Stimulated activated naive CD4-positive, alpha-beta T cell treated with Interleukin-2 at 50 U/mL for 16 hours (primary cell): ENCODE results near the gene SNRPA.
A peak's percentile ranks its signal among the peaks of the same experiment; 100 is the strongest.
"Not testable (repeated sequence)": the region's sequence is repeated elsewhere in the genome, so short reads cannot be mapped to it uniquely, and the experiment has no call there.

ENCODE experiments used
- DNase-seq: peaks from one replicate; lab custom pipeline; 2025; lab: John Stamatoyannopoulos, UW

The SNRPA gene

DNA sequence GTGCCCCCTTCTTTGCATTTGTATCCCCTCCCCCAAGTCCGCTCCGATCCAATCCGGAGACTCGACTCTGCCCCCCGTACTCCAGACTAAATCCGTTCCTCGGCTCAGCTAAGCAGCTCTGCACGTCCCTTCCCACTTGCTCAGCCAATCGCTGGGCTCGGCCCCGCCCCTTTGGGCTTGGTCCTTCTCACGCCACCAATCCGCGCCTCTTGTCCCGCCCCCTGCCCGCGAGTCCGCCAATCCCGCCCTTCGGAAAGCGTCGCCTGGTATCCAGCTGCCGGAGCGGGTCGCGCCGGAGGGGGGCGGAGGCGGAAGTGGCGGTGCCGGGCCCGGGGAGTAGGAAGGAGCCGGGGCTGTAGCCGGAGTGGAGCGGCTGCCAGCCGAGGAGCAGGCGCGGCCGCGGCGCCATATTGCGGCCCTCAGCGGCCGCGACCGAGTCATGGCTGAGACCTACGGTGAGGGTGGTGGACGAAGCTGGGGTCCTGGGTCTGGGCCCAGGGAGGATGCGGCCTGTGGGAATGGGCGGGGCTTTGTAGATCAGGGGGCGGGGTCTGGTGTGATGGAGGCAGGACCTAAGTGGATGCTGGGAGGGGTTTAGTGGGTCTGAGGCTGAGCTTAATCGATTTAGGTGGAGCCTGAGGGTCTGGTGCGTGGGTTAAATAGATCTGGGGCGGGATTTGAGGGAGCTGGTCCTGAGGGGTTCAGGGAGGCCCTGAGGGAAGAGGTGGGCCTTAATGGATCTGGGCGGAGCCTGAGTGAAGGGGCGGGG lies 27.1 kb downstream of the SNRPA start, which contains the start of gene RAB4B:
TSS of gene RAB4B (plus strand) at position 311 of the 769 bp plus-strand sequence. CDS start at position 440, 129 bp downstream.
- peak; percentile 100 for DNase-seq

DNA sequence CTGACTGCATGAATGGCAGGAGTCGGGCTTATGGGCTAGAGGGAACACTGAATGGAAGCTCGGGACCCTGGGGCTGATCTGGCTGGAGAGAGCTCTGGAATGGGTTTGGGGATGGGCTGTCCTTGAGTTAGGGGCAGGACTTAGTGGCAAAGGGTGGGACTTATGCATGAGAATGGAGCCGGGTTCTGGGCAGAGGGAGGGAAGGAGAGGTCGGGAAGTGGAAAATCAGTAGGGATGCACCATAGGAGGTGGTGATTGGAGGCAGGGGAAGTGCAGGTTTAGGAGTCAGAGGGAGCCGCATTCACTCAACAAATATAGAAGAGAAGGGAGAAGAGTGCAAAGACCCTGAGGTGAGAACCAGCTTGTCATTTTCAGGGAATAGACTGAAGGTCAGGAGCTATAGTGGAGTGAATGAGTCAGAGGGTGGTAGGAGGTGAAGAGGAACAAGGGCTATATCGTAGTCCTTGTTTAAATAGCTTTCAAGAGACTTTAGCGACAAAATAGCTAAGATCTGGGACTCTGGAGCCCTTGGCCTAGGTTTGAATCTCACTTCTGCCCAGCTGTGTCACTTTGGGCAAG lies 27.8 kb downstream of the SNRPA start:
- DNase-seq: no peak

DNA sequence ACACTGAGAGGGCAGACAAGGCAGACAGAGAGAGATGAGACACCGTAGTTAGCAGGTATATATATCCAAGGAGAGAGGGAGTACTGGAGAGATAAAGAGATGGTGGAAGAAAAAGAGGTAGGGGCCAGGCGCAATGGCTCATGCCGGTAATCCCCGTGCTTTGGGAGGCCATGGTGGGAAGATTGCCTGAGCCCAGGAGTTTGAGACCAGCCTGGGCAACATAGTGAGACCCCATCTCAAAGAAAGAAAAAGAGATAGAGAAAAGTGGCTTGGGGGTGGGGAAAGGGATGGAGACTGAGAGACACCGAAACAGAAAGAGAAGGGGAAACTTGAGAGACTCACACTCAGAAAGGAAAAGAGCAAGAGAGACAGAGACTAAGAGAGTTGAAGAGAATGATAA lies 29.6 kb downstream of the SNRPA start:
- DNase-seq: no peak

DNA sequence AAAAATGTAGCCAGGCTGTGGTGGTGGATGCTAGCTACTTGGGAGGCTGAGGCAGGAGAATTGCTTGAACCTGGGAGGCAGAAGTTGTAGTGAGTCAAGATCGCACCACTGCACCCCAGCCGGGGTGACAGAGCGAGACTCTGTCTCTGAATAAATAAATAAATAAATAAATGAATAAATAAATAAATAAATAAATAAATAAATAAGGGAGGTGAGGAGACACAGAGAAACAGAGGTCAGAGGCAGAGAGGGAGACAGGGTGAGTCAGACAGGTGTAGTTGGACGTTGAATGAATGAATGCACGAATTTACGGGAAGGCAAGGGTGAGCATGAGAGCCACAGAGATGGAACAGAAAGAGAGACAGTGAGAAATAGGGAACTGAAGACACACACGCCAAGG lies 30.1 kb downstream of the SNRPA start:
- no peak for DNase-seq

DNA sequence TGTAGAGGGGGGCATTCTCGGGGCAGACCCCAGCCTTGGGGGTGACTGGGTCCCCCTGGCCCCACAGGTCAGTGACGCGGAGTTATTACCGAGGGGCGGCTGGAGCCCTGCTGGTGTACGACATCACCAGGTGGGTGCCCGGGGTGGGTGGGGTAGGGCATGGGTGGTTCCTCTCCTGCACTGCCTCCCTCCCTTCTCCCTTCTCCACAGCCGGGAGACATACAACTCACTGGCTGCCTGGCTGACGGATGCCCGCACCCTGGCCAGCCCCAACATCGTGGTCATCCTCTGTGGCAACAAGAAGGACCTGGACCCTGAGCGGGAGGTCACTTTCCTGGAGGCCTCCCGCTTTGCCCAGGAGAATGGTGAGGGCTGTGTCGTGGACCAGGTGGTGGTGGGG lies 32.7 kb downstream of the SNRPA start:
- DNase-seq: no peak

DNA sequence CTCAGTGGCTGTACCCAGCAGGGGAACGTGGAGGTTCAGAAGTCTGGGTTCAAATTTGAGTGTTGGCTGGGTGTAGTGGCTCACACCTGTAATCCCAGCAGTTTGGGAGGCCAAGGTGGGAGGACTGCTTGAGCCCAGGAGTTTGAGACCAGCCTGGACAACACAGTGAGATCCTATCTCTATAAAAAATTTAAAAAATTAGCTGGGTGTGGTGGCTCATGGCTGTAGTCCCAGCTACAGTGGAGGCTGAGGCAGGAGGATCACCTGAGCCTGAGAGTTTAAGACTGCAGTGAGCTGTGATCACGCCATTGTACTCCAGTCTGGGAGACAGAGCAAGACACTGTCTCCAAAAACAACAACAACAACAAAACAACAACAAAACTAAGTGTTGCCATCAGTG lies 33.1 kb downstream of the SNRPA start:
- not testable (repeated sequence) for DNase-seq

DNA sequence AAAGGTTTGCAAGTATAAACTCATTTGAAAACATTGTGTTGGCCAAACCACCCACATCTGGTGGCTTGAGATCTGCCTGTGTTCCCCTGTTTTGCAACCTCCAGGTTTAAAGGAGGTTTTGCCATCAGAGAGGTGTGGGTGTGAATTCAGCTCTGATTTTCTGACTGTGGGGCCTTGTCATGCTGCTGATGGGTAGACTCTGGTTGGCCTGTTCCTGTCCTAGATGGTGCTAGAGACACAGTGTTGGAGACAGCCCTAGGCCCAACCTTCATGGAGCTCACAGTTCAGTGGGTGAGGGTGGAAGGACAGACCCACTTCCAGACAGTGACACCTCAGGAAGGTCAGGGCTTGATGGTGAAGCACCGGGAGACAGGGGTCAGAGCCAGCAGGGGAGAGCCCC lies 34.5 kb downstream of the SNRPA start:
- no peak for DNase-seq

DNA sequence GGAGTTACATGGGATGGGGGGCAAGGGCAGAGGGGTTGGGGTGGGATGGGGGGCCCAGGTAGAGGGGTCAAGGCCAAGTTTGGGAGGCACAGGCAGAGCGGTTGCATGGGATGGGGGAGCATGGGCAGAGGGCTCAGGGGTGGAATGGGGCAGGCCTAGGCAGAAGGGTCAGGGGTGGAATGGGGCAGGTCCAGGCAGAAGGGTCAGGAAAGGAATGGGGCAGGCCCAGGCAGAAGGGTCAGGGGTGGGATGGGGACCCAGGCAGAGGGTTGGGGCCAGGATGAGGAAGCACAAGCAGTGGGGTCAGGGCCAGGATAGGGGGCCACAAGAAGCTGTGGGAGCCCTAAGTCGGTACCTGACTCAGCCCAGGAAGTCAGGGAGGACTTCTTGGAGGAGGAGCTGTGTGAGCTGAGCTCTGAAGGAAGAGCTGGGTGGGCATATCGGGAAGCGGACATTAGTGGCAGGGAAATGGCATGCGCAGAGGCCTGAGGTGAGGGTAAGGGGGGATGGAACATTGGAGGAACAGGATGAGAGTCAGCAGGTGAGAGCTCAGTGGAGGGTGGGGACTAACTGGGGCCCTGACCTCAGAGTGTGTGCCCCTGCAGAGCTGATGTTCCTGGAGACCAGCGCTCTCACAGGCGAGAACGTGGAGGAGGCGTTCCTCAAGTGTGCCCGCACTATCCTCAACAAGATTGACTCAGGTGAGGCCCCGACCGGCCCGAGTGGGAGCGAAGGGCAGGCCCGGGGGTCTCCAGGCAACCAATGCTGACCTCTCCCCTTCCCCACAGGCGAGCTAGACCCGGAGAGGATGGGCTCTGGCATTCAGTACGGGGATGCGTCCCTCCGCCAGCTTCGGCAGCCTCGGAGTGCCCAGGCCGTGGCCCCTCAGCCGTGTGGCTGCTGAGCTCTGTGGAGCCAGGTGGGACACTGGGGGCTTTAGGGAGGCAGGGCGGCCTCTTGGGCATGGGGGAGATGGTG lies 35.3 kb downstream of the SNRPA start:
- no peak for DNase-seq

DNA sequence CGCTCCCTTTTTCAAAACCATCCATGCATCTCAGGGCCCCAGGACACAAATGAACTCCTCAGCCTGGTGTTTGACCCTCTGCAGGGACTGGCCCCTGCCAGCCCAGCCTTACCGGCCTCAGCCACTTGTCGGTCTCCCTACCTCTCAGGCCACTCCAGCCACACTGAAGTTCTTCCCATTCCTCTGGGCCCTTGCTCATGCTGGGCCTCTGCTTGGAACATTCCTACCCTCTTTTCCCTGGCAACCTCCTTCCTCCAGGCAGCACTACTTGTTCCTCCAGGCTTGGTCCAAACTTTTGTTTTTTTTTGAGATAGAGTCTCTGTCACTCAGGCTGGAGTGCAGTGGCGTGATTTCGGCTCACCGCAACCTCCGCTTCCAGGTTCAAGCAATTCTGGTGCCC lies 40.3 kb downstream of the SNRPA start:
- DNase-seq: no peak

DNA sequence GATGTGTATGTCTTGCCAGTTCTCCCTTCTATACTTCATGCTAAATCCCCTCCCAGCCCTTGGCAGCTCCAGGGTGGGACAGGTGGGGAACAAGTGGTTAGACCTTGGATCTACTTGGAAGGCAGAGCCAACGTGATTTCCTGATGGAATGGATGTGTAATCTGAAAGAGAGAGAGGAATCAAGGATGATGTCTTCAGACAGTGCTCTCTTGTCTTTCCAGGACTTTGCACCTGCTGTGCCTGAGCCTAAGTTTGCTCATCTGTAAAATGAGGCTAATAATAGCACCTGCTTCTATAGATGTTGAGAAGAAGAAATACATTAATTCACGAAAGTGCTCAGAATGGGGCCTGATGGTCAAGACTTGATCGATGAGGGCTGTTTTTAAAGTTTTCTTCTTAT lies 41.0 kb downstream of the SNRPA start:
- DNase-seq: no peak

DNA sequence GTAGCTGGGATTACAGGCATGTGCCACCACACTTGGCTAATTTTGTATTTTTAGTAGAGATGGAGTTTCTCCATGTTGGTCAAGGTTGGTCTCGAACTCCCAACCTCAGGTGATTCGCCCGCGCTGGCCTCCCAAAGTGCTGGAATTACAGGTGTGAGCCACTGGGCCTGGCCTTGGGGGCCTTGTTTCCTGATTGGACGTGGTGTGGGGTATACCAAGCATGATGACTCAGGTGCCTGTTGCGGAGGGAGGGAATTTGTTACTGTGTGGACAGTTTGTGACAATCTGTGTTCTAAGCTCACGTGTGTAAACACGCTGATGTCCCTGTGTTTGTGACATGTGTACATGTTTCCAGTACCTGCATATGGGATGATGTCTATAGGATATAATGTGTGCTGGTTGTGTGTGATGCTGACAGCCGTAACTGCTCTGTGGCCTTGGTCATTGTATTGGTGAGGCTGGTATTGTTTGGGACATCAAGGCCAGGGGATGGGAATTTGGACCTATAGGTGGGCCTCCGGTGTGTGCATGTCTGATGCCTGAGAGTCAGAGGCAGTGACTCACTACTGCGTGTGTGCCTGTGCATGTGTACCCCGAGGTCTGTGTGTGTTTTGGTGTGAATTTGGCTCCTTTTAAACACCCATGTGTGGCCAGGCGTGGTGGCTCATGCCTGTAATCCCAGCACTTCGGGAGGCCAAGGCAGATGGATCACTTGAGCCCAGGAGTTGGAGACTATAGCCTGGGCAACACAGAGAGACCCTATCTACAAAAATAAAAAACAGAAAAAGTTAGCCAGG lies 46.4 kb downstream of the SNRPA start:
- DNase-seq: no peak

DNA sequence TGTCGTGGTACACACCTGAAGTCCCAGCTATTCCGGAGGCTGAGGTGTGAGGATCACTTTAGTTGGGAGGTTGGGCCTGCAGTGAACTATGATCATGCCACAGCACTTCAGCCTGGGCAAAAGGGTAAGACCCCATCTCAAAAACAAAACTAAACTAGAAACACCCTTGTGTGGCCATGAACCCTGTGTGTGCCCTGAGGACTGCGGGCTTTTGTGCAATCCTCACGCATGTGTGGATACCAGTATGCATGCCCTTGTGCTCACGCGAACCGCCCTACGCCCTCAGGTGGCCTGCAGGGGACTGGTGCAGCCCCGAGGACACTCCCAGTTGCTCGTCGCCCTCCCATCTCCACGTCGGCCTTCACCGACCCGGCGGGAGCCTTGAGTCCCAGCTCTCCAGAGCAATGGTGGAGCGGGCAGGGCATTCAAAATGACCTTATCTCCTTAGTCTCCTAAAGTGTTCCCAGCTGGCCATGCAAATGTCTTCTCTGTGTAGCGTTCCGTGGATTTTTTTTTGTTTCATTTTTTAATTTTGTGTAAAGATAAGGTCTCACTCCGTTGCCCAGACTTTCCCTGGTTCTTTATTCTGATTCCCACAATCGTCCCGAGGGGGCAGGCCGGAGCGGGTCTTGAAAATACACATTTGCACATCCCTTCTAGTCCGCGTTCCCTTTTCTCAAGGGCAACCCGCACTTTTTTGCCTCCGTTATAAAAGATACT lies 47.1 kb downstream of the SNRPA start:
- peak; percentile 63 for DNase-seq

DNA sequence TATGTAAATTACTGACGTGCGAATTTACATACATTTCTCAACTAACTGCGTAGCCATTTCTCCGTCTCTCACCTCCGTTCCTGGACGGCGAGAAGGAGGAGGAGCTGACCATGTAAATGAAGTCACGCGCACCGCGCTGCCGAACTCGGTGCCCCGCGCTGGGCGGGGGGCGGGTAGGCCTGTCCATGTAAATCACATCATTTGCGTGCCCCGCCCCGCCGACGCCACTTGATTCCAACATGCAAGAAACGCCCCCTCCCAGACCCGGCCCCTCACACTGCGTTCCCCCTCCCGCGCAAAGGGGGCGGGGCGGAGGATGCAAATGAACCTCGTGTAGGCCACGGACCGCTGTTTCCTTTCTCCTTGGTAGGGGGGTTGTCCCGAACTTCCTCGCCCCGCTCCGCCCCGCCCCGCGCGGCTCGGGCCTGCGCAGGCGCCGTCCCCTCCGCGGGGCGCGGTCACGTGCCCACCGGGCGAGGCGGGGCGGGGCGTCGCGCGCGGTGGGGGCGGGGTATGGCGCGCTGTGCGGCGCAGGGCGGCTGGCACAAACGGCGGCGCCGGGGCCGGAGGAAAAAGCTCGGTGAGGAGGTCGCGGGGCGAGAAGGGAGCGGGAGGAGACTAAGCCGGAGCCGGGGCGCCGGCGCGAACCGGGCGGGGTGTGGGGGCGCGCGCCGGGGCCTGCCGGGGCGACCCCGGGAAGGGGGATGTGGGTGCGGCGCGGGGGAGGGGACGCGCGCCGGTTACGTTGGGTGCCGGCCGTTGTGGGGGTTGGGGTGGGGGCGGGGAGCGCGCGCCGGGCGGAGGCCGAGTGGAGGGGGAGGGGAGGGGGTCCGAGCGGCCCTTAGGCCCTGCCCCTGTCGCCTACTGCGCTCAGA lies 47.9 kb downstream of the SNRPA start, which contains the start of gene EGLN2:
TSS of gene EGLN2 (plus strand) at position 509 of the 875 bp plus-strand sequence. CDS start 1,382 bp downstream, outside the sequence.
- DNase-seq: peak; percentile 100

DNA sequence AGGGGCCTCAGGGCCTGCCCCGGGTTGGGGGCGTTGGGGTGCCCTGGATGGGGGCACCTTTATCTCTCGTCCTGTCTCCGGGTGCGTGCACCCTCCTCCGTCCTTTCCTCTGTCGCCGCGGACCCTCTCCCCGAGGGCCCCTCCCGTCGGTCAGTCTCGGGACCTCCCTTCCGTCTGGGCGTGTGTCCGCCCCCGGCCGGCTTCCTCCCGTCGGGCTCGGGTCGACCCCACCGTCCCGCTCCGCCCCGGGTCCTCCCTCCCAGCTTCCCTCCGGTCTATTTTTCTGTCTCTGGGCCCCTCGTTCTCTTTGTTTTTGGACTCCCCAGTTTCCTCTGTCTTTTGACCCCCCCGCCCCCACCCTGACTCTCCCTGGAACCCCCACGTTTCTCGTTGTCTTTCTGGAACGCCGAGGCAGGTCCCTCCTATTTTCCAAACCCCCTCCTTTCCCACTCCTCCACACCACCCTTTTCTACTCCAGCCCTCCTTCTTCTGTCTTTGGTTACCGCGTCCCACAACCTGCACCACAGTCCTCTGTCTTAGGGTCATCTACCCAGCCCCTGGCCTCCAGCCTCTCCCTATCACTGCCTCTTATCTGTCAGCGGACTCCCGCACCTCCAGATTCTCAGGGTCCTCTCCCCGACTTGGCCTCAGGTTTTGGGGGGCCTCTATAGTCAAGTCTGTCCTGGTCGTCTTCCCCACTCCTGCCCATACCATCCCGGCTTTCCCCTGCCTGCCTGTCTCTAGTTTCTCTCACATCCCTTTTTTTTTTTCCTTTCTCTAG lies 48.7 kb downstream of the SNRPA start:
- DNase-seq: peak; percentile 19

DNA sequence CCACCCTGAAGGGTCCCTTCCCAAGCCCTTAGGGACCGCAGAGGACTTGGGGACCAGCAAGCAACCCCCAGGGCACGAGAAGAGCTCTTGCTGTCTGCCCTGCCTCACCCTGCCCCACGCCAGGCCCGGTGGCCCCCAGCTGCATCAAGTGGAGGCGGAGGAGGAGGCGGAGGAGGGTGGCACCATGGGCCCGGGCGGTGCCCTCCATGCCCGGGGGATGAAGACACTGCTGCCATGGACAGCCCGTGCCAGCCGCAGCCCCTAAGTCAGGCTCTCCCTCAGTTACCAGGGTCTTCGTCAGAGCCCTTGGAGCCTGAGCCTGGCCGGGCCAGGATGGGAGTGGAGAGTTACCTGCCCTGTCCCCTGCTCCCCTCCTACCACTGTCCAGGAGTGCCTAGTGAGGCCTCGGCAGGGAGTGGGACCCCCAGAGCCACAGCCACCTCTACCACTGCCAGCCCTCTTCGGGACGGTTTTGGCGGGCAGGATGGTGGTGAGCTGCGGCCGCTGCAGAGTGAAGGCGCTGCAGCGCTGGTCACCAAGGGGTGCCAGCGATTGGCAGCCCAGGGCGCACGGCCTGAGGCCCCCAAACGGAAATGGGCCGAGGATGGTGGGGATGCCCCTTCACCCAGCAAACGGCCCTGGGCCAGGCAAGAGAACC lies 49.5 kb downstream of the SNRPA start:
- DNase-seq: no peak

DNA sequence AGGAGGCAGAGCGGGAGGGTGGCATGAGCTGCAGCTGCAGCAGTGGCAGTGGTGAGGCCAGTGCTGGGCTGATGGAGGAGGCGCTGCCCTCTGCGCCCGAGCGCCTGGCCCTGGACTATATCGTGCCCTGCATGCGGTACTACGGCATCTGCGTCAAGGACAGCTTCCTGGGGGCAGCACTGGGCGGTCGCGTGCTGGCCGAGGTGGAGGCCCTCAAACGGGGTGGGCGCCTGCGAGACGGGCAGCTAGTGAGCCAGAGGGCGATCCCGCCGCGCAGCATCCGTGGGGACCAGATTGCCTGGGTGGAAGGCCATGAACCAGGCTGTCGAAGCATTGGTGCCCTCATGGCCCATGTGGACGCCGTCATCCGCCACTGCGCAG lies 50.0 kb downstream of the SNRPA start:
- DNase-seq: no peak

DNA sequence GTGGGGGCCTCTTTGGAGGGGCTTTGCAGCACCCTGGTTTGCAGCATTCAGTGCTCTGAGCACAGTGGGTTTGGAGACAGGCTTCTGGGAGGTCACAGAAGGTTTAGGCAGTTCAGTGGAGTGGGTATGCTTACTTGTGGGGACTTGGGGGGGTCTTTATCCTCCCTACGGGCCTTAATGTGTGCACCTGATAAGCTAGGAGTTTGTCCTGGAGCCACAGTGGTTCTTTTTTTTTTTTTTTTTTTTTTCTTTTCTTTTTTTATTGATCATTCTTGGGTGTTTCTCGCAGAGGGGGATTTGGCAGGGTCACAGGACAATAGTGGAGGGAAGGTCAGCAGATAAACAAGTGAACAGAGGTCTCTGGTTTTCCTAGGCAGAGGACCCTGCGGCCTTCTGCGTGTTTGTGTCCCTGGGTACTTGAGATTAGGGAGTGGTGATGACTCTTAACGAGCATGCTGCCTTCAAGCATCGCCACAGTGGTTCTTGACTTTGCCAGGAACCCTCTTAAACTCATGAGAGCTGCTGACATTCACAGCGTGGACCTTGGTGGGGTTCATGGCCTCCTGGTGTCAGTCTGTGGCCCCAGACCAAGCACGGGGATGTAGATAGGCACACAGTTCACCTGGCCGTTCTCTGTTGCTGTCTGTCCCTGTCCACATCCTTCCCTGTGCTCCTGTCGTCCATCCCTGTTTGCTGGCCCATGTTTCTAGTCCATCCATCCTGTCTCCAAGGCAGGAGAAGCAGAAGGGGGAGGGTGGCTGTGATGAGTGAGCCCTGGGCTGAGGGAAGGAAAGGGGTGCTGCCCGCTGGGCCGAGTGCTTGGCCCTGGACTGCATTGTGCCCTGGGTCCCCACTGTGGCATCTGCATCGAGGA lies 50.7 kb downstream of the SNRPA start:
- DNase-seq: no peak
